Astrocyte (in vitro differentiated cells and primary cell): Measurements from ENCODE around the gene WIPF2. TPM values are rescaled to one million over a fixed set of nuclear protein-coding genes. Genes with fewer than 3 reads are reported as not detected.

Source experiments
- DNase-seq: peaks from one replicate; pipeline ENCODE4 v3.0.0-alpha.2; 2010; ENCODE audit warnings: low read depth
- FAIRE-seq: peaks from 2 replicates; lab custom pipeline; 2011; peaks lifted over from hg19 to GRCh38; lab: Jason Lieb, UNC
- H2AFZ ChIP-seq: 2 replicates; pipeline ENCODE4 v1.6.0; 2012; ENCODE audit warnings: low read depth, low read length, inconsistent platforms
- H3K27ac ChIP-seq: 2 replicates; pipeline ENCODE4 v1.5.1; 2011; ENCODE audit warnings: low read depth, low read length, inconsistent platforms
- H3K27me3 ChIP-seq: 2 replicates; pipeline ENCODE4 v1.6.0; 2011; ENCODE audit warnings: low read length, inconsistent platforms; ENCODE audit not compliant: insufficient read depth
- H3K36me3 ChIP-seq: 2 replicates; pipeline ENCODE4 v1.5.1; 2011; ENCODE audit warnings: low read length, inconsistent platforms; ENCODE audit not compliant: insufficient read depth
- H3K4me1 ChIP-seq: 2 replicates; pipeline ENCODE4 v1.5.1; 2011; ENCODE audit warnings: low read length, inconsistent platforms; ENCODE audit not compliant: insufficient read depth
- H3K4me2 ChIP-seq: 2 replicates; pipeline ENCODE4 v1.6.0; 2012; ENCODE audit warnings: low read length, inconsistent platforms
- H3K4me3 ChIP-seq: 2 replicates; pipeline ENCODE4 v1.5.1; 2011; ENCODE audit warnings: low read depth, mild to moderate bottlenecking, low read length, inconsistent platforms; ENCODE audit not compliant: insufficient read depth
- H3K79me2 ChIP-seq: 2 replicates; pipeline ENCODE4 v1.6.0; 2012; ENCODE audit warnings: mild to moderate bottlenecking, low read length, inconsistent platforms; ENCODE audit not compliant: insufficient read depth
- H3K9ac ChIP-seq: 2 replicates; pipeline ENCODE4 v1.6.0; 2012; ENCODE audit warnings: mild to moderate bottlenecking, low read length, inconsistent platforms
- H3K9me3 ChIP-seq: 2 replicates; pipeline ENCODE4 v1.5.1; 2012; ENCODE audit warnings: low read depth, mild to moderate bottlenecking, low read length, inconsistent platforms; ENCODE audit not compliant: insufficient read depth
- H4K20me1 ChIP-seq: 2 replicates; pipeline ENCODE4 v1.6.0; 2012; ENCODE audit warnings: low read length, inconsistent platforms; ENCODE audit not compliant: insufficient read depth
- H3K27ac Mint-ChIP-seq: one replicate; pipeline ENCODE4 v1.8.0; 2021; ENCODE audit warnings: mild to moderate bottlenecking, mixed read lengths; ENCODE audit not compliant: unreplicated experiment
- H3K27me3 Mint-ChIP-seq: one replicate; pipeline ENCODE4 v1.8.0; 2021; ENCODE audit warnings: low read depth, mixed read lengths; ENCODE audit not compliant: unreplicated experiment
- H3K36me3 Mint-ChIP-seq: one replicate; pipeline ENCODE4 v1.8.0; 2021; ENCODE audit warnings: low read depth, mixed read lengths; ENCODE audit not compliant: unreplicated experiment
- H3K4me1 Mint-ChIP-seq: one replicate; pipeline ENCODE4 v1.8.0; 2021; ENCODE audit warnings: low read depth, mixed read lengths; ENCODE audit not compliant: unreplicated experiment
- H3K4me3 Mint-ChIP-seq: one replicate; pipeline ENCODE4 v1.8.0; 2021; ENCODE audit warnings: mild to moderate bottlenecking, moderate library complexity, mixed read lengths; ENCODE audit not compliant: unreplicated experiment
- H3K9me3 Mint-ChIP-seq: one replicate; pipeline ENCODE4 v1.8.0; 2021; ENCODE audit warnings: mild to moderate bottlenecking, mixed read lengths; ENCODE audit not compliant: unreplicated experiment
- CTCF ChIP-seq: IDR thresholded peaks from 2 replicates; pipeline ENCODE4 v1.5.1; 2011; ENCODE audit warnings: low read depth, mild to moderate bottlenecking, inconsistent platforms, low read length, moderate library complexity; ENCODE audit not compliant: insufficient read depth
- EZH2 ChIP-seq: IDR thresholded peaks from 2 replicates; pipeline ENCODE4 v1.6.1; 2012; ENCODE audit warnings: mild to moderate bottlenecking, low read length, inconsistent platforms; ENCODE audit not compliant: insufficient read depth
- total RNA-seq: library from RNA; stranded (reverse); gene quantifications from 2 replicates; pipeline ENCODE4 v1.2.1, GENCODE V29; 2021

WIPF2 gene
- total RNA-seq, 1 donor from 2014 or later: 30.7 TPM

GRCh38 chr17:40241252-40241834, 22.2 kb downstream of the WIPF2 start:
- H3K4me1 ChIP-seq: no peaks in the 10 kb centered on the region
- Mint-ChIP-seq H3K4me3 (no peak overlapping the region), H3K4me1 (no peaks in the 10 kb centered on the region), H3K36me3 (peaks cover 2% of the 10 kb centered on the region), H3K27me3 (no peaks in the 10 kb centered on the region), H3K9me3 (no peaks in the 10 kb centered on the region), H3K27ac (no peak overlapping the region)
- TF ChIP-seq EZH2: no peak
- TF ChIP-seq CTCF: no peak
- H3K4me3 ChIP-seq: no peak overlapping the region
- no peak overlapping the region for H3K9ac ChIP-seq
- FAIRE-seq: no peak
- H3K36me3 ChIP-seq: no peaks in the 10 kb centered on the region
- H3K9me3 ChIP-seq: no peaks in the 10 kb centered on the region
- no peak for DNase-seq
- H3K27me3 ChIP-seq: no peaks in the 10 kb centered on the region
- H2AFZ ChIP-seq: no peak overlapping the region
- H3K4me2 ChIP-seq: no peak overlapping the region
- H3K27ac ChIP-seq: no peak overlapping the region
- H3K79me2 ChIP-seq: peaks cover 72% of the 10 kb centered on the region
- peaks cover 79% of the 10 kb centered on the region for H4K20me1 ChIP-seq

GRCh38 chr17:40242774-40243173, 23.7 kb downstream of the WIPF2 start:
- Histone ChIP-seq H3K4me2 (no peak overlapping the region), H3K79me2 (peaks cover 71% of the 10 kb centered on the region), H3K36me3 (no peaks in the 10 kb centered on the region), H3K27me3 (no peaks in the 10 kb centered on the region), H3K9ac (no peak overlapping the region), H4K20me1 (peaks cover 78% of the 10 kb centered on the region), H3K4me3 (no peak overlapping the region), H3K27ac (no peak overlapping the region), H2AFZ (no peak overlapping the region), H3K9me3 (no peaks in the 10 kb centered on the region), H3K4me1 (no peaks in the 10 kb centered on the region)
- Mint-ChIP-seq H3K4me3 (no peak overlapping the region), H3K27me3 (no peaks in the 10 kb centered on the region), H3K36me3 (peaks cover 2% of the 10 kb centered on the region), H3K27ac (no peak overlapping the region), H3K4me1 (no peaks in the 10 kb centered on the region), H3K9me3 (no peaks in the 10 kb centered on the region)
- TF ChIP-seq EZH2: no peak
- TF ChIP-seq CTCF: no peak
- FAIRE-seq: no peak
- DNase-seq: no peak

- TF ChIP-seq EZH2: no peak
- no peak for TF ChIP-seq CTCF
- H2AFZ ChIP-seq: no peak overlapping the region
- H3K4me1 Mint-ChIP-seq: peaks cover under 1% of the 10 kb centered on the region
- no peak overlapping the region for H3K9ac ChIP-seq
- peaks cover 4% of the 10 kb centered on the region for H3K36me3 Mint-ChIP-seq
- H3K4me2 ChIP-seq: no peak overlapping the region
- H3K4me3 ChIP-seq: no peak overlapping the region
- H3K9me3 ChIP-seq: no peaks in the 10 kb centered on the region
- no peaks in the 10 kb centered on the region for H3K36me3 ChIP-seq
- no peaks in the 10 kb centered on the region for H3K4me1 ChIP-seq
- peaks cover 82% of the 10 kb centered on the region for H4K20me1 ChIP-seq
- FAIRE-seq (no peak), DNase-seq (no peak)
- H3K27me3 ChIP-seq: no peaks in the 10 kb centered on the region
- H3K4me3 Mint-ChIP-seq: no peak overlapping the region
- peaks cover 80% of the 10 kb centered on the region for H3K79me2 ChIP-seq
- no peak overlapping the region for H3K27ac ChIP-seq
- H3K9me3 Mint-ChIP-seq: no peaks in the 10 kb centered on the region
- no peak overlapping the region for H3K27ac Mint-ChIP-seq
- no peaks in the 10 kb centered on the region for H3K27me3 Mint-ChIP-seq
These were observed 24.7 kb downstream of the WIPF2 start for GRCh38 chr17:40243761-40244160.
